OCI-LY1 (cell line): ENCODE data around the gene GRIA1.

Experiments
- CTCF ChIP-seq: fragments of 200-600 bp; sonication (generic), shearing (Covaris generic); IDR thresholded peaks from 2 replicates; pipeline ENCODE4 v1.5.1; 2017; ENCODE audit warnings: mild to moderate bottlenecking, antibody characterized with exemption, low read length, moderate library complexity, mixed read lengths
- EZH2 ChIP-seq: fragments of 200-600 bp; sonication (generic), shearing (Covaris generic); IDR thresholded peaks from 2 replicates; pipeline ENCODE4 v1.8.0; 2017; ENCODE audit warnings: borderline replicate concordance, mixed run types, mild to moderate bottlenecking, antibody characterized with exemption, low read length, moderate library complexity, mixed read lengths

- TF ChIP-seq CTCF (no peak), EZH2 (no peak)
Observed at GRCh38 chr5:153447534-153447933, 42.9 kb upstream of the GRIA1 start.
